Stomach (tissue), 9 donors: ENCODE results near the gene PXYLP1. TPM values are rescaled to one million over a fixed set of nuclear protein-coding genes. Genes with fewer than 3 reads are reported as not detected.

ENCODE experiments used
- DNase-seq, 2 donors: peaks; one replicate each; pipeline versions ENCODE4 v3.0.0 to v3.0.0-alpha.2; 2013 to 2019
- H3K27ac ChIP-seq, 5 donors: fragments of 200-600 bp in 4 of 5; sonication (generic) in 4 of 5; one replicate each; pipeline ENCODE4 v1.5.1; 2013 to 2019; ENCODE audit warnings: mild to moderate bottlenecking in 1 of 5, moderate library complexity in 1 of 5
- H3K27me3 ChIP-seq, 3 donors: fragments of 200-600 bp; sonication (generic); one replicate each; pipeline ENCODE4 v1.5.1; 2017 to 2019; ENCODE audit warnings: mixed run types in 1 of 3
- H3K36me3 ChIP-seq, 4 donors: fragments of 200-600 bp; sonication (generic); 1 replicate in 3 of 4; 2 replicates in 1 of 4; pipeline ENCODE4 v1.5.1; 2016 to 2019
- H3K4me1 ChIP-seq, 4 donors: fragments of 200-600 bp; sonication (generic); one replicate each; pipeline ENCODE4 v1.5.1; 2016 to 2019
- H3K4me3 ChIP-seq, 4 donors: fragments of 200-600 bp; sonication (generic) in 3 of 4; one replicate each; pipeline ENCODE4 v1.5.1; 2016 to 2019; ENCODE audit warnings: mild to moderate bottlenecking in 1 of 4
- H3K9me3 ChIP-seq, 4 donors: fragments of 200-600 bp; sonication (generic); one replicate each; pipeline ENCODE4 v1.5.1; 2016 to 2019
- CTCF ChIP-seq, 7 experiments: fragments of 450-650 bp in 4 of 7; fragments of 200-600 bp in 3 of 7; sonication (generic) in 3 of 7; IDR thresholded peaks; one replicate each; pipeline ENCODE4 v1.5.1; 2016 to 2019; ENCODE audit warnings: antibody characterized with exemption in 7 of 7, control low read depth in 2 of 7, mild to moderate bottlenecking in 1 of 7
- EP300 ChIP-seq: sonication (generic); formaldehyde crosslinking; IDR thresholded peaks from one replicate; pipeline ENCODE4 v1.6.1; 2017; ENCODE audit warnings: antibody characterized with exemption
- POLR2A ChIP-seq, 4 donors: fragments of 450-650 bp; IDR thresholded peaks; one replicate each; pipeline ENCODE4 v1.6.1; 2016; ENCODE audit warnings: antibody characterized with exemption in 4 of 4, control low read depth in 2 of 4, mild to moderate bottlenecking in 1 of 4, moderate library complexity in 1 of 4
- POLR2AphosphoS5 ChIP-seq, 3 donors: sonication (generic); formaldehyde crosslinking; IDR thresholded peaks; one replicate each; pipeline ENCODE4 v1.6.1; 2016; ENCODE audit warnings: antibody characterized with exemption in 3 of 3
- WGBS, 5 donors: extraction: QIAGEN DNeasy Blood & Tissue Kit in 3 of 5; methylation state at CpG; one replicate each; pipeline versions ENCODE4 v1.1.5 to v1.1.7; 2013 to 2018; 5-methylcytosine and 5-hydroxymethylcytosine counted together
- intact Hi-C: fragments of 100-400 bp; cut with DNase I; formaldehyde crosslinking; loops from one replicate; pipeline ENCODE4 v1.15.1; 2023; ENCODE audit warnings: low total_unique reads
- polyA plus RNA-seq, 3 donors: library from polyadenylated mRNA; stranded (reverse); fragments of 200-250 nt; gene quantifications; one replicate each; pipeline ENCODE4 v1.2.3, GENCODE V29; 2013
- total RNA-seq, 5 donors: library from RNA; depleted of rRNA; stranded (reverse); fragments of >200 nt; gene quantifications; one replicate each; pipeline versions ENCODE4 v1.1.0 to v1.2.3, GENCODE V29; 2014 to 2016
- donor health status: healthy with polysubstance abuse.
- donor health status: Bipolar disorder and iron deficiency.
- donor health status: healthy.

The PXYLP1 gene
- total and polyA plus RNA-seq, 8 donors = 0.58 to 24.8 (median 3.8) TPM

GRCh38 chr3:141341536-141341935 is 109.9 kb downstream of the PXYLP1 start:
- intact Hi-C loops = no loop called here
- no peaks in the 10 kb centered on the region for H3K36me3 ChIP-seq
- WGBS, 5 donors = 84 to 98% (median 92%) methylated on average over 1 of the region's 1 CpG

DNA sequence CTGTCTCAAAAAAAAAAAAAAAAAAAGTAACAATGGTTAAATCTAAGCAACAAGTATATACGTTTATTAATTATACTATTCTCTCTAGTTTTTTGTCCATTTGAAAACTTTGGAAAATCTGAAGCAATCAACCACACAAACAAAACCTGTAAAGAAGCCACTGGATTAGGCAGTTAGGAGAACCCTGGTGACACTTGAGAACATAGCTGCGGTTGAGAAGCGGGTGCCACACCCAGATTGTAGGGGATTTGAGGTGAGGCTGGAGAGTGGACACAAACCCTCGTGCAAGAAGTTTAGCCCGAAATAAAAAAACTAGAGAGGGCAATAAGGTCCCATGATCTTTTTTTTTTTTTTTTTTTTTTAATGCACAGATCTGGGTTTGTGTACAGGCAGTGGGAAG is 110.8 kb downstream of the PXYLP1 start:
- intact Hi-C loops = no loop called here
- TF ChIP-seq POLR2A (IDR thresholded peaks at IDR 0.05) (no peak), CTCF (IDR thresholded peaks at IDR 0.05) (no peak), POLR2AphosphoS5 (IDR thresholded peaks at IDR 0.05) (no peak), EP300 (no peak)
- no peak for DNase-seq
- Histone ChIP-seq H3K27ac (no peak overlapping the region), H3K4me1 (peaks cover 0 to 9% (median 4%) of the 10 kb centered on the region in 4 donors), H3K9me3 (no peaks in the 10 kb centered on the region), H3K4me3 (no peak overlapping the region), H3K36me3 (no peaks in the 10 kb centered on the region), H3K27me3 (no peaks in the 10 kb centered on the region)
- 82 to 91% (median 87%) methylated on average over 5 of the region's 5 CpGs for WGBS, 5 donors

More at GRCh38 chr3:141341536-141341935, 109.9 kb downstream of the PXYLP1 start:
- no peak overlapping the region for H3K4me3 ChIP-seq
- no peak overlapping the region for H3K27ac ChIP-seq
- no peaks in the 10 kb centered on the region for H3K9me3 ChIP-seq
- peaks cover 0 to 9% (median 4%) of the 10 kb centered on the region in 4 donors for H3K4me1 ChIP-seq
- no peaks in the 10 kb centered on the region for H3K27me3 ChIP-seq
- no peak for DNase-seq
- TF ChIP-seq CTCF (IDR thresholded peaks at IDR 0.05) (no peak), EP300 (no peak), POLR2AphosphoS5 (IDR thresholded peaks at IDR 0.05) (no peak), POLR2A (IDR thresholded peaks at IDR 0.05) (no peak)

- no peaks in the 10 kb centered on the region for H3K27me3 ChIP-seq
- intact Hi-C loops = no loop called here
- no peaks in the 10 kb centered on the region for H3K36me3 ChIP-seq
- TF ChIP-seq CTCF (IDR thresholded peaks at IDR 0.05) (no peak), EP300 (no peak), POLR2AphosphoS5 (IDR thresholded peaks at IDR 0.05) (no peak), POLR2A (IDR thresholded peaks at IDR 0.05) (no peak)
- DNase-seq = no peak
- no peak overlapping the region for H3K4me3 ChIP-seq
- H3K27ac ChIP-seq = no peak overlapping the region
- WGBS, 5 donors = 45 to 90% (median 86%) methylated on average over 2 of the region's 2 CpGs
- no peaks in the 10 kb centered on the region for H3K9me3 ChIP-seq
- H3K4me1 ChIP-seq = peaks cover 0 to 9% (median 4%) of the 10 kb centered on the region in 4 donors
These were observed 111.5 kb downstream of the PXYLP1 start for GRCh38 chr3:141343077-141343476.

DNA sequence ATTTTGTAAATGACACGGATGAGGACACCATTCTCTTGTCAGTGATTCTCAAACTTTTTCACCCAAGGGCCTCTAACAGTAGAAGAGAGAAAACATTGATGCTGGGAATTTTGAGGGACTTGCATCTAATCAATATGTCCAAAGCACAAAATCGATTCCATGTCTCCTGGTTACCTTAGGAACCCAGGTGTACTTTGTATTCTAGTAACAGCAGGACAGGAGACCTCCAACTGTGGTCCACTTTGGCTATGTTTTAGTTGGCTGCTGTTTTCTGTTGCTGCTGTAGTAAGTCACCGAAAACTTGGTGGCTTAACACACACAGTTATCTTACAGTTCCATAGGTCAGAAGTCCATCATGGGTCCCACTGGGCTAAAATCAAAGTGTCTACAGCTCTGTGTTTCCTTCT is 112.2 kb downstream of the PXYLP1 start:
- Histone ChIP-seq H3K4me3 (no peak overlapping the region), H3K4me1 (peaks cover 0 to 9% (median 4%) of the 10 kb centered on the region in 4 donors), H3K27me3 (no peaks in the 10 kb centered on the region), H3K27ac (no peak overlapping the region), H3K36me3 (no peaks in the 10 kb centered on the region), H3K9me3 (no peaks in the 10 kb centered on the region)
- WGBS, 5 donors = 83 to 93% (median 87%) methylated on average over 3 of the region's 3 CpGs
- no peak for DNase-seq
- intact Hi-C loops = no loop called here
- TF ChIP-seq EP300 (no peak), POLR2A (IDR thresholded peaks at IDR 0.05) (no peak), CTCF (IDR thresholded peaks at IDR 0.05) (no peak), POLR2AphosphoS5 (IDR thresholded peaks at IDR 0.05) (no peak)

Other genes with a start within 250 kb of the PXYLP1 start
- gene SPSB4, start 180.5 kb upstream of the PXYLP1 start, total RNA-seq = 1 to 10 TPM in 2 of 5 donors, not detected in 3; 1.8 to 2.4 TPM
- under 1 TPM in 1 of 3 donors, not detected in 2; 0.05 TPM for gene SPSB4, start 180.5 kb upstream of the PXYLP1 start, polyA plus RNA-seq
- gene ZBTB38, start 136.7 kb downstream of the PXYLP1 start, total RNA-seq = 100 to 1,000 TPM in 1 of 5 donors, 10 to 100 TPM in 4; 26.9 to 253 (median 64.3) TPM
- gene ZBTB38, start 136.7 kb downstream of the PXYLP1 start, polyA plus RNA-seq = 10 to 100 TPM in 1 of 3 donors, 1 to 10 TPM in 2; 5.3 to 10.7 (median 9.5) TPM